ENCODE data around the gene PLXND1.

Gene PLXND1

DNA sequence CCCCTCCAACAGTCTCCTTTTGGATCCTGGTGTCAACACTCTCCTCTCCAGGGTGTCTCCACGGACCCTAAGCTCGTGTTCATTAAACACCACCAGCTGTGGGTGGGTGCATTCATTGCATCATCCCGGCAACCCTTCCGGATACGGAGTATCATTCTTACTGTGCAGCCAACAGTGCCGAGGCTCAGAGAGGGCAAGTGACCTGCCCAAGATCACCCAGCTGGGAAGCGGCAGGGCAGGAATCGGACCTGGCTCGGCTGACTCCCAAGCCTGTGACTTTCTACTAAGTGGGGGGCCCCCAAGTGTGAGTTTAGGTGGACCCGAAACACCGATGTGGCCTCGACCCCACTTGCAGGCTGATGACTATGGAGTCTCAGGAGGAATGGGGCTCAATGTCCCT lies 43.1 kb downstream of the PLXND1 start:
- Histone ChIP-seq H3K27ac (replicated peaks) (no peak overlapping the region), H3K27me3 (ENCODE audit: insufficient read depth, poor library complexity, severe bottlenecking) (no peaks in the 10 kb centered on the region), H3K4me3 (replicated peaks; ENCODE audit: insufficient read depth, low read length) (no peak overlapping the region)
- no peak for TF ChIP-seq SPI1 (IDR thresholded peaks at IDR 0.05; ENCODE audit: borderline replicate concordance, low read depth)
- no peak for TF ChIP-seq POLR2AphosphoS5 (IDR thresholded peaks at IDR 0.05; ENCODE audit: low read depth)
- TF ChIP-seq GABPA (IDR thresholded peaks at IDR 0.05; ENCODE audit: low read depth), result no peak
- TF ChIP-seq, protein P1, sequence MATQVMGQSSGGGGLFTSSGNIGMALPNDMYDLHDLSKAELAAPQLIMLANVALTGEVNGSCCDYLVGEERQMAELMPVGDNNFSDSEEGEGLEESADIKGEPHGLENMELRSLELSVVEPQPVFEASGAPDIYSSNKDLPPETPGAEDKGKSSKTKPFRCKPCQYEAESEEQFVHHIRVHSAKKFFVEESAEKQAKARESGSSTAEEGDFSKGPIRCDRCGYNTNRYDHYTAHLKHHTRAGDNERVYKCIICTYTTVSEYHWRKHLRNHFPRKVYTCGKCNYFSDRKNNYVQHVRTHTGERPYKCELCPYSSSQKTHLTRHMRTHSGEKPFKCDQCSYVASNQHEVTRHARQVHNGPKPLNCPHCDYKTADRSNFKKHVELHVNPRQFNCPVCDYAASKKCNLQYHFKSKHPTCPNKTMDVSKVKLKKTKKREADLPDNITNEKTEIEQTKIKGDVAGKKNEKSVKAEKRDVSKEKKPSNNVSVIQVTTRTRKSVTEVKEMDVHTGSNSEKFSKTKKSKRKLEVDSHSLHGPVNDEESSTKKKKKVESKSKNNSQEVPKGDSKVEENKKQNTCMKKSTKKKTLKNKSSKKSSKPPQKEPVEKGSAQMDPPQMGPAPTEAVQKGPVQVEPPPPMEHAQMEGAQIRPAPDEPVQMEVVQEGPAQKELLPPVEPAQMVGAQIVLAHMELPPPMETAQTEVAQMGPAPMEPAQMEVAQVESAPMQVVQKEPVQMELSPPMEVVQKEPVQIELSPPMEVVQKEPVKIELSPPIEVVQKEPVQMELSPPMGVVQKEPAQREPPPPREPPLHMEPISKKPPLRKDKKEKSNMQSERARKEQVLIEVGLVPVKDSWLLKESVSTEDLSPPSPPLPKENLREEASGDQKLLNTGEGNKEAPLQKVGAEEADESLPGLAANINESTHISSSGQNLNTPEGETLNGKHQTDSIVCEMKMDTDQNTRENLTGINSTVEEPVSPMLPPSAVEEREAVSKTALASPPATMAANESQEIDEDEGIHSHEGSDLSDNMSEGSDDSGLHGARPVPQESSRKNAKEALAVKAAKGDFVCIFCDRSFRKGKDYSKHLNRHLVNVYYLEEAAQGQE (IDR thresholded peaks at IDR 0.05; ENCODE audit: insufficient replicate concordance, low read depth), result no peak
- TF ChIP-seq, protein P2, sequence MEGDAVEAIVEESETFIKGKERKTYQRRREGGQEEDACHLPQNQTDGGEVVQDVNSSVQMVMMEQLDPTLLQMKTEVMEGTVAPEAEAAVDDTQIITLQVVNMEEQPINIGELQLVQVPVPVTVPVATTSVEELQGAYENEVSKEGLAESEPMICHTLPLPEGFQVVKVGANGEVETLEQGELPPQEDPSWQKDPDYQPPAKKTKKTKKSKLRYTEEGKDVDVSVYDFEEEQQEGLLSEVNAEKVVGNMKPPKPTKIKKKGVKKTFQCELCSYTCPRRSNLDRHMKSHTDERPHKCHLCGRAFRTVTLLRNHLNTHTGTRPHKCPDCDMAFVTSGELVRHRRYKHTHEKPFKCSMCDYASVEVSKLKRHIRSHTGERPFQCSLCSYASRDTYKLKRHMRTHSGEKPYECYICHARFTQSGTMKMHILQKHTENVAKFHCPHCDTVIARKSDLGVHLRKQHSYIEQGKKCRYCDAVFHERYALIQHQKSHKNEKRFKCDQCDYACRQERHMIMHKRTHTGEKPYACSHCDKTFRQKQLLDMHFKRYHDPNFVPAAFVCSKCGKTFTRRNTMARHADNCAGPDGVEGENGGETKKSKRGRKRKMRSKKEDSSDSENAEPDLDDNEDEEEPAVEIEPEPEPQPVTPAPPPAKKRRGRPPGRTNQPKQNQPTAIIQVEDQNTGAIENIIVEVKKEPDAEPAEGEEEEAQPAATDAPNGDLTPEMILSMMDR (IDR thresholded peaks at IDR 0.05; ENCODE audit: insufficient read depth, low read length), result no peak
- no peak for DNase-seq (ENCODE audit: low read depth in 1 of 2, low spot score in 1 of 2)

DNA sequence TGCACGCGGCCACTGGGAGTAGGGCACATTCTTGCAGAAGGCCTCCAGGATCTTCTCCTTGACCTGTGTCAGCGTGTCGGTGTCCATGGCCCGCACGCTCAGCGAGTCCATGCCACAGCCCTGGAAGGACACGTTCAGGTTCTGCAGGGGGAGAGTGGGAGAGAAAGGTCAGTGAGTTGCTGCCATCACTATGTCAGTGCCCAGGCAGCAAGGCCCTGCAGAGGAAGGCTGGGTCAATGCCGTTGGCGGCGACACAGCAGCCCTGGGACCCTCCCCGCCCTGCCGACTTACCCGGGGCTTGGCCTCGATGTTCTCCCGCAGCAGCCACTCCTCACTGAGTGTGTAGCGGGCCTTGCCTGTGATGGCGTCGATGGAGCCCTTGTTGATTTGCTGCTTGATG lies 43.7 kb downstream of the PLXND1 start:
- DNase-seq (ENCODE audit: low read depth in 1 of 2, low spot score in 1 of 2), result no peak
- H3K27ac ChIP-seq (replicated peaks), result no peak overlapping the region
- no peak overlapping the region for H3K4me3 ChIP-seq (replicated peaks; ENCODE audit: insufficient read depth, low read length)
- H3K27me3 ChIP-seq (ENCODE audit: insufficient read depth, poor library complexity, severe bottlenecking), result no peaks in the 10 kb centered on the region
- TF ChIP-seq, protein P1 (IDR thresholded peaks at IDR 0.05; ENCODE audit: insufficient replicate concordance, low read depth), result no peak
- TF ChIP-seq GABPA (IDR thresholded peaks at IDR 0.05; ENCODE audit: low read depth) (no peak), SPI1 (IDR thresholded peaks at IDR 0.05; ENCODE audit: borderline replicate concordance, low read depth) (no peak), POLR2AphosphoS5 (IDR thresholded peaks at IDR 0.05; ENCODE audit: low read depth) (no peak)

DNA sequence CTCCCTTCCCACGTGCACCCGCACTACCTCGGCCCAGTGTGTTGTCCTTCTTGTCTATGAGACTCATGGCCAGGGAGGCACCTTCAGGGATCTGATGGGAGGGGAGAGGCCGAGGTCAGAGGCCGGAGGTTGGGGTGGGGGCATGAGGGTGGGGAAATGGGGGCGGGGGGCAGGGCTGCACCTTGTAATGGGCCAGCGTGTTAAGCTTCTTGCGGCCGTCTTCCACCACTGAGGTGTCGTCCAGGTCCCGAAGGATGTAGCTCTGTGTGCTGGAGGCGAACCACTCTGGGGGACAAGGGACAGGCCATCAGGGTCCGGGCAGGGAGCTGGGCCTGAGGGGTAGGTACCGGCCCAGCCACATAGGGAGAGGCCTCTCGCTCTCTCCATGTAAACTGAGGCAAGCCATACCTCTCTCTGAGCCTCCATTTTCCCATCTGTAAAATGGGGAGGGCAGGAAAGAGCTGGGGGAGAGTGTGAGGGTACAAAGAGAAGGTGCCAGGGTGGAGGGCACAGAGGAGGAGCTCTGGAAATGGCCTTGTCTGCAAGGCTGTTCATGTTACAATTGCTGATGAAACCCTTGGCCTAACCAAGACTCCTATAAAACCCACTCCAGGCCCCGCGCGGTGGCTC lies 44.7 kb downstream of the PLXND1 start:
- no peak for DNase-seq (ENCODE audit: low read depth in 1 of 2, low spot score in 1 of 2)
- no peak overlapping the region for H3K4me3 ChIP-seq (replicated peaks; ENCODE audit: insufficient read depth, low read length)
- H3K27ac ChIP-seq (replicated peaks), result no peak overlapping the region

DNA sequence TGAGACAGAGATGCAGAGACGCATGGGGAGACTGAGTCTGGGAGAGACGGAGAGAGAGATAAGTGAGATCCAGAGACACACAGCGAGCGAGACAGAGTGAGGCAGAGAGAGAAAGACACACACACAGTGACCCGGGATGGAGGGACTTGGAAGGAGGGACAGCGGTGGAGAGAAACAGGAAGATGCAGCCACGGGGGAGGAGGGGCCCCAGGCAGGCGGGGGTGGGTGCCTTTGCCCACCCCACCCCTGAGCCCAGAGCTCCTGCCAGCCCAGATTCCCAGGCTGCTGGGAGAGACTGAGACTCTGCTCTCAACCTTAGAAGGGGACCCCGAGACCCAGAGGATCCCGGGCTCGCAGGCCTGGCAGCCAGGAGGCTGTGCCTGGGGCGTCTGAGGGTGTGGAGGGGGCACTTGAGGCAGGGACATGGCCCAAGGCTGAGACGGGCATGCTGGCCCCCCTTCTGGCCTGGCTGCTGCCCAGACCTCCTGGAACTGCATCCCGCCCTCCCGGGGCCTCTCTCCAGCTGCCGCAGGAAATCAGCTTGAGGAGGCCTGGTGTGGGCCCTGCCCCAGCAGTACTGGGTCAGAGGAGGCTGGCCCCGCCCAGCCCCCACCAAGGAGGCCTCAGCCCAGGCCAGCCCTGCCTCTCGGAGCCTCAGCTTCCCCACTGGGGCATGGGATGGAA lies 45.4 kb downstream of the PLXND1 start:
- Histone ChIP-seq H3K27ac (replicated peaks) (no peak overlapping the region), H3K27me3 (ENCODE audit: insufficient read depth, poor library complexity, severe bottlenecking) (no peaks in the 10 kb centered on the region), H3K4me3 (replicated peaks; ENCODE audit: insufficient read depth, low read length) (no peak overlapping the region)
- no peak for DNase-seq (ENCODE audit: low read depth in 1 of 2, low spot score in 1 of 2)
- TF ChIP-seq SPI1 (IDR thresholded peaks at IDR 0.05; ENCODE audit: borderline replicate concordance, low read depth) (no peak), POLR2AphosphoS5 (IDR thresholded peaks at IDR 0.05; ENCODE audit: low read depth) (no peak), GABPA (IDR thresholded peaks at IDR 0.05; ENCODE audit: low read depth) (no peak)
- TF ChIP-seq, protein P2 (IDR thresholded peaks at IDR 0.05; ENCODE audit: insufficient read depth, low read length), result no peak
- TF ChIP-seq, protein P1 (IDR thresholded peaks at IDR 0.05; ENCODE audit: insufficient replicate concordance, low read depth), result no peak

More for the DNA sequence above, 44.7 kb downstream of the PLXND1 start:
- no peak for TF ChIP-seq GABPA (IDR thresholded peaks at IDR 0.05; ENCODE audit: low read depth)
- no peaks in the 10 kb centered on the region for H3K27me3 ChIP-seq (ENCODE audit: insufficient read depth, poor library complexity, severe bottlenecking)
